Stomach (tissue), 4 donors: ENCODE results near the gene CREB3.

Source experiments
- POLR2A ChIP-seq, 4 donors: fragments of 450-650 bp; IDR thresholded peaks; one replicate each; pipeline ENCODE4 v1.6.1; 2016; ENCODE audit warnings: antibody characterized with exemption in 4 of 4, control low read depth in 2 of 4, mild to moderate bottlenecking in 1 of 4, moderate library complexity in 1 of 4
- POLR2AphosphoS5 ChIP-seq, 3 donors: sonication (generic); formaldehyde crosslinking; IDR thresholded peaks; one replicate each; pipeline ENCODE4 v1.6.1; 2016; ENCODE audit warnings: antibody characterized with exemption in 3 of 3
- TF ChIP-seq, protein P1 (sequence below), 7 experiments: fragments of 450-650 bp in 4 of 7; fragments of 200-600 bp in 3 of 7; sonication (generic) in 3 of 7; IDR thresholded peaks; one replicate each; pipeline ENCODE4 v1.5.1; 2016 to 2019; ENCODE audit warnings: antibody characterized with exemption in 7 of 7, control low read depth in 2 of 7, mild to moderate bottlenecking in 1 of 7

DNA sequence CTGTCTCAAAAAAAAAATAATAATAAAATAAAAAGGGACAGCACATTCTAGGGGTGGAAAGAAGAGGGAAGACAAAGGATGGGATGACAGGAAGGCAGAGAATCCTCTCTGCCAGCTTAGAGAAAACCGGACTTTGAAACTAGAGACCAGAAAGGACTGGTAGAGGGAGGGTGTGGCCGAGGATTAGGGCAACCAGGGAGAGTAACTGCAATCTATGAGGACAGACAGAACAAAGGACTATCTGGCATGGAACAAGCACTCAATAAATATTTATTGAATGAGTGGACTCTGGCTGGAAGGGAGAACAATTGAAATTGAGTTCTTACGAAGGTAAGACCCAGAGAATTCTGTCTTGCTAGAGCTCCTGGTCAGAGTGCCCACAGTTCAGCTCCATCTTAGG is 14.1 kb downstream of the CREB3 start:
- TF ChIP-seq, protein P1, sequence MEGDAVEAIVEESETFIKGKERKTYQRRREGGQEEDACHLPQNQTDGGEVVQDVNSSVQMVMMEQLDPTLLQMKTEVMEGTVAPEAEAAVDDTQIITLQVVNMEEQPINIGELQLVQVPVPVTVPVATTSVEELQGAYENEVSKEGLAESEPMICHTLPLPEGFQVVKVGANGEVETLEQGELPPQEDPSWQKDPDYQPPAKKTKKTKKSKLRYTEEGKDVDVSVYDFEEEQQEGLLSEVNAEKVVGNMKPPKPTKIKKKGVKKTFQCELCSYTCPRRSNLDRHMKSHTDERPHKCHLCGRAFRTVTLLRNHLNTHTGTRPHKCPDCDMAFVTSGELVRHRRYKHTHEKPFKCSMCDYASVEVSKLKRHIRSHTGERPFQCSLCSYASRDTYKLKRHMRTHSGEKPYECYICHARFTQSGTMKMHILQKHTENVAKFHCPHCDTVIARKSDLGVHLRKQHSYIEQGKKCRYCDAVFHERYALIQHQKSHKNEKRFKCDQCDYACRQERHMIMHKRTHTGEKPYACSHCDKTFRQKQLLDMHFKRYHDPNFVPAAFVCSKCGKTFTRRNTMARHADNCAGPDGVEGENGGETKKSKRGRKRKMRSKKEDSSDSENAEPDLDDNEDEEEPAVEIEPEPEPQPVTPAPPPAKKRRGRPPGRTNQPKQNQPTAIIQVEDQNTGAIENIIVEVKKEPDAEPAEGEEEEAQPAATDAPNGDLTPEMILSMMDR (IDR thresholded peaks at IDR 0.05), result no peak
- TF ChIP-seq POLR2AphosphoS5 (IDR thresholded peaks at IDR 0.05) (peak in 1 of 3 donors; percentile 61), POLR2A (IDR thresholded peaks at IDR 0.05) (no peak)
